AG04449 (cell line): ENCODE data around the gene WDR27.
"Not testable (repeated sequence)": the region's sequence is repeated elsewhere in the genome, so short reads cannot be mapped to it uniquely, and the experiment has no call there.

Source experiments
- CTCF ChIA-PET: fragments of 350-600 bp; formaldehyde crosslinking; extraction: SDS; loops from one replicate; lab custom pipeline; 2021; ENCODE audit warnings: antibody characterized with exemption; lab: Yijun Ruan, JAX
- POLR2A ChIA-PET: fragments of 400-600, 350-600 bp; formaldehyde crosslinking; extraction: SDS; loops from one replicate; lab custom pipeline; 2020; ENCODE audit warnings: antibody characterized with exemption, inconsistent platforms; lab: Yijun Ruan, JAX
- DNase-seq: peaks from one replicate; pipeline ENCODE4 v3.0.0-alpha.2; 2010; ENCODE audit warnings: low read depth, low spot score
- H3K4me3 ChIP-seq: 2 replicates; pipeline ENCODE4 v1.5.1; 2011; ENCODE audit warnings: low read depth, mild to moderate bottlenecking, control low read depth, low read length
- TF ChIP-seq, protein P1 (sequence below): IDR thresholded peaks from one replicate; pipeline ENCODE4 v1.5.1; 2011; ENCODE audit warnings: mild to moderate bottlenecking, moderate library complexity, low read length, control low read depth, inconsistent platforms; ENCODE audit not compliant: insufficient read depth; ENCODE audit errors: missing control alignments

Gene WDR27

DNA sequence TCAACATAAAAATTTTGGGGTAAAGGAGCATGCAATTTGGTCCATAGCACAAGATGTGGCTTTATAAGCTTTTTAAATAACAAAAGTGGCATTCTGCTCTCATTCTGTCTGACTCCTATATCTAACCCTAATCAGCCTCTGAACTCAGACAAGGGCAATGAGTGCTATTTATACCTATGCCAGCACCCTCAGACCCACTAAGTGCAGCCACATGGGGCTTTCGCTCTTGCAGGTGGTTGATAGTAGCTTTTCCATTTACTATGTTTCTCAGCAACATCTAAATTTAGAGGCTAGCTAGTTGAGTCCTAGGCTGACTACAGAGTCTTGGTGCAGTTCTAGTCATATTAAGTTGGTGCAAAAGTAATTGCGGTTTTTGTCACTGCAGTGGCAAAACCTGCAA, 231.0 kb downstream of the WDR27 start:
- ChIA-PET POLR2A (no interaction called here), CTCF (no interaction called here)
- DNase-seq, result no peak
- TF ChIP-seq, protein P1, sequence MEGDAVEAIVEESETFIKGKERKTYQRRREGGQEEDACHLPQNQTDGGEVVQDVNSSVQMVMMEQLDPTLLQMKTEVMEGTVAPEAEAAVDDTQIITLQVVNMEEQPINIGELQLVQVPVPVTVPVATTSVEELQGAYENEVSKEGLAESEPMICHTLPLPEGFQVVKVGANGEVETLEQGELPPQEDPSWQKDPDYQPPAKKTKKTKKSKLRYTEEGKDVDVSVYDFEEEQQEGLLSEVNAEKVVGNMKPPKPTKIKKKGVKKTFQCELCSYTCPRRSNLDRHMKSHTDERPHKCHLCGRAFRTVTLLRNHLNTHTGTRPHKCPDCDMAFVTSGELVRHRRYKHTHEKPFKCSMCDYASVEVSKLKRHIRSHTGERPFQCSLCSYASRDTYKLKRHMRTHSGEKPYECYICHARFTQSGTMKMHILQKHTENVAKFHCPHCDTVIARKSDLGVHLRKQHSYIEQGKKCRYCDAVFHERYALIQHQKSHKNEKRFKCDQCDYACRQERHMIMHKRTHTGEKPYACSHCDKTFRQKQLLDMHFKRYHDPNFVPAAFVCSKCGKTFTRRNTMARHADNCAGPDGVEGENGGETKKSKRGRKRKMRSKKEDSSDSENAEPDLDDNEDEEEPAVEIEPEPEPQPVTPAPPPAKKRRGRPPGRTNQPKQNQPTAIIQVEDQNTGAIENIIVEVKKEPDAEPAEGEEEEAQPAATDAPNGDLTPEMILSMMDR, result no peak
- H3K4me3 ChIP-seq, result no peak overlapping the region

DNA sequence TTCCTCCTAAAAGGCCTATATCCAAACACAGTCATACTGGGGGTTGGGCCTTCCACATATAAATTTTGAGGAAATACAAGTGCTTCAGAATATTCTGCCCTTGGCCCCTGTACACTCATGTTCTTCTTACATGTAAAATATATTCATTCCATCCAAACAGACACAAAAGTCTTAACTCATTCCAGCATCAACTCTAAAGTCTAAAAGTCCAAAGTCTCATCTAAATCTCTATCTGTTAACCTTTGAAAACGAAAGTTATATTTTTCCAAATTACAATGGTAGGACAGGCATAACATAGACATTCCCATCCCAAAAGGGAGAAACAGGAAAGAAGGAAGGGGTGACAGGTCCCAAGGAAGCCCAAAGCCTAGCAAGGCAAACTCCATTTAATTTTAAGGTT, 232.8 kb downstream of the WDR27 start:
- TF ChIP-seq, protein P1, result no peak
- no peak for DNase-seq
- ChIA-PET CTCF (no interaction called here), POLR2A (no interaction called here)
- no peak overlapping the region for H3K4me3 ChIP-seq

DNA sequence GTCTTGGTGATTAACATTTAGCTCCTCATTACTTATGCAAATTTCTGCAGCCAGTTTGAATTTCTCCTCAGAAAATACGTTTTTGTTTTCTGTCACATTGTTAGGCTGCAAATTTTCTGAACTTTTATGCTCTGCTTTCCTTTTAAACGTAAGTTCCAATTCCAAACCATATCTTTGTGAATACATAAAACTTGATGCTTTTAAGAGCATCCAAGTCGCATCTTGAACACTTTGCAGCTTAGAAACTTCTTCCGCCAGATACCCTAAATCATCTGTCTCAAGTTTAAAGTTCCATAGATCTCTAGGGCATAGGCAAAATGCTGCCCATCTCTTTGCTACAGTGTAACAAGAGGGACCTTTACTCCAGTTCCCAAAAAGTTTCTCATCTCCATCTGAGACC, 234.1 kb downstream of the WDR27 start:
- CTCF ChIA-PET, result interaction anchor here (1.3 kb wide), 1 partner anchor 14 kb away, joined by 3 read pairs; no protein-coding TSS in a partner anchor
- DNase-seq, POLR2A ChIA-PET, H3K4me3 ChIP-seq: not testable (repeated sequence)

DNA sequence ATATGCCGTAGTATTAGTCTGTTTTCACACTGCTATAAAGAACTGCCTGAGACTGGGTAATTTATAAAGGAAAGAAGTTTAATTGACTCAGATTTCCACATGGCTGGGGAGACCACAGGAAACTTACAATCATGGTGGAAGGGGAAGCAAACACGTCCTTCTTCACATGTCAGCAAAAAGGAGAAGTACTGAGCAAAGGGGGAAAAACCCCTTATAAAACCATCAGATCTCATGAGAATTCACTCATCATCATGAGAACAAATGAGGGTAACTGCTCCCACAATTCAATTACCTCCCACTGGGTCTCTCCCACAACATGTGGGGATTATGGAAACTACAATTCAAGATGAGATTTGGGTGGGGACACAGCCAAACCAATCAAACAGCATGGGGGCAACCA, 235.6 kb downstream of the WDR27 start:
- DNase-seq, H3K4me3 ChIP-seq, CTCF ChIA-PET, POLR2A ChIA-PET: not testable (repeated sequence)

DNA sequence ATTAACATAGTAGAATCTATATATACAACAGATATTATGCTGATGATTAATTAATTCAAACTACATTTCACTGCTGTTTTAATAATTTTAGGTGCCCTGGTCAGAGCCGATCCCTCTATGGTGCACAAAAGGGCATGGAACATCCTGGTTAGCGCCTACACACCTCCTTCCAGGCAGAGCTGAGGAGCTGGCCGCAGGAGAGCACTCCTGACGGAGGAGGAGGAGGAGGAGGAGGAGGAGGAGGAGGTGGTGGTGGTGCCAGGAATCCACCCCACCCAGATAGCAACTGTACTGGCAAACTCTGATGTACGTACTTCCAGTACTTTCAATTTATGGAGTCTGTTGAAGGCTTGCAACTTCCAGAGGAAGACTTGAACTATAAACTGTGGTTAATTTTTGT, 244.1 kb downstream of the WDR27 start:
- no peak for DNase-seq
- TF ChIP-seq, protein P1, result no peak
- CTCF ChIA-PET, result no interaction called here
- H3K4me3 ChIP-seq, result no peak overlapping the region
- POLR2A ChIA-PET, result no interaction called here

DNA sequence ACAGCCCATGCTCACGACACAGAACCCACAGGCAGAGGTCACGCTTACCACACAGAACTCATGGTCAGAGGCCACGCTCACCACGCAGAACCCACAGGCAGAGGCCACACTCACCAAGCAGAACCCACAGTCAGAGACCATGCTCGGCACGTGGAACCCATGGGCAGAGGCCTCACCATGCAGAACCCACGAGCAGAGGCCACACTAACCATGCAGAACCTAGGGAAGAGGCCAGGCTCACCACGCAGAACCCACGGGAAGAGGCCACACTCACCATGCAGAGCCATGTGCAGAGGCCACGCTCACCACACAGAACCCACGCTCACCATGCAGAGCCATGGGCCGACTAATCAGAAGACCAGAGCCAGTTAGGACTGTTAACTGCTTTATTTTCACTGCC, 245.0 kb downstream of the WDR27 start:
- ChIA-PET CTCF (no interaction called here), POLR2A (no interaction called here)
- H3K4me3 ChIP-seq, result no peak overlapping the region
- DNase-seq, result no peak
- TF ChIP-seq, protein P1, result no peak

DNA sequence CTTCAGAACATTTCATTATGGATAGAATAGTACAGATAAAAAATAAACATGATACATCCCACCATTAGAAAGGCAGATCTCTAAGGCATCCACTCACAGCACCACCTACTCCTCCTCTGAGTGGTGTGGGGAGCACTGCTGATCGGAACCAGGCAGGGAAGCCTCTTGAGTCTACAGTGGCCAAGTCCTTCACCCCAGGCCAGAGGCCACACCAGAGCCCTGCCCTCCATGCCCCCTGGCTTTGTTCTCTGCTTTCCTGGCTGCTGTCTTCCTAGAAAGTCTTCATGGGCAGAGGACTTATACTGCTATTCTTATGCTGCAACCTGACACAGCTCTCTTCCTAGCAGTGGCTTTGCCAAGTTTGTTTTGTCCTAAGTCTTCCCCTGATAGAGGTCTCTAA, 246.4 kb downstream of the WDR27 start:
- ChIA-PET POLR2A (no interaction called here), CTCF (interaction anchor here (1.3 kb wide), 1 partner anchor 50 kb away, joined by 3 read pairs; no protein-coding TSS in a partner anchor)
- TF ChIP-seq, protein P1, result no peak
- DNase-seq, result no peak
- no peak overlapping the region for H3K4me3 ChIP-seq
